ENCODE measurements around the gene TDRD3.

- TF ChIP-seq CTCF (IDR thresholded peaks at IDR 0.05; ENCODE audit: insufficient read depth, low read length, poor library complexity, severe bottlenecking) = no peak
- TF ChIP-seq EZH2phosphoT487 (conservative IDR thresholded peaks at IDR 0.05; ENCODE audit: low read length) = no peak
Observed at GRCh38 chr13:60509601-60510386, 112.8 kb downstream of the TDRD3 start.
